ENCODE measurements around the gene ZNF69.
"Not testable (repeated sequence)": the region's sequence is repeated elsewhere in the genome, so short reads cannot be mapped to it uniquely, and the experiment has no call there.

Gene ZNF69

GRCh38 chr19:11935829-11936228 lies 48.2 kb downstream of the ZNF69 start:
- H3K4me1 ChIP-seq (ENCODE audit: control insufficient read depth, insufficient read depth, low read depth, low read length); H3K9ac ChIP-seq (ENCODE audit: low read length); H3K14ac ChIP-seq (ENCODE audit: low read length in 2 of 2); H3K4ac ChIP-seq (ENCODE audit: low read depth in 1 of 2, low read length in 2 of 2); H2BK120ac ChIP-seq (ENCODE audit: low read depth, low read length); H4K8ac ChIP-seq (ENCODE audit: low read length); H4K91ac ChIP-seq (ENCODE audit: low read length); H2BK15ac ChIP-seq (ENCODE audit: low read depth, poor library complexity, severe bottlenecking); H2AK5ac ChIP-seq (ENCODE audit: low read length, severe bottlenecking); H3K18ac ChIP-seq (ENCODE audit: low read depth in 1 of 2, low read length in 2 of 2); DNase-seq; H3K27me3 ChIP-seq (ENCODE audit: control insufficient read depth in 1 of 2, insufficient read depth in 1 of 2, low read length in 2 of 2); H2BK12ac ChIP-seq (ENCODE audit: low read length in 2 of 2); H2AFZ ChIP-seq (ENCODE audit: low read depth, low read length); H3K27ac ChIP-seq (ENCODE audit: low read length, poor library complexity, severe bottlenecking); H3K4me2 ChIP-seq (ENCODE audit: low read length, poor library complexity, severe bottlenecking); H2BK5ac ChIP-seq (ENCODE audit: low read depth, low read length, poor library complexity, severe bottlenecking); H3K23ac ChIP-seq (ENCODE audit: low read length in 2 of 2): not testable (repeated sequence)
- Histone ChIP-seq H3K4me3 (ENCODE audit: insufficient read depth in 1 of 2, low read depth in 1 of 2, low read length in 2 of 2) (peak overlapping the region in 1 of 2 experiments; percentile 24), H3K79me1 (replicated peaks; ENCODE audit: low read length, poor library complexity, severe bottlenecking) (peaks cover 11% of the 10 kb centered on the region), H3K36me3 (ENCODE audit: control insufficient read depth in 1 of 2, insufficient read depth in 2 of 2, low read depth in 1 of 2, low read length in 2 of 2) (peaks cover 7 to 27% of the 10 kb centered on the region in 2 experiments), H3K9me3 (ENCODE audit: control insufficient read depth, low read length) (peaks cover 39% of the 10 kb centered on the region)
- 95% methylated on average over 2 of the region's 3 CpGs for WGBS

- peaks cover 57% of the 10 kb centered on the region for H3K9me3 ChIP-seq (ENCODE audit: control insufficient read depth, low read length)
- not testable (repeated sequence) for H3K4me2 ChIP-seq (ENCODE audit: low read length, poor library complexity, severe bottlenecking); H3K4ac ChIP-seq (ENCODE audit: low read depth in 1 of 2, low read length in 2 of 2); H4K8ac ChIP-seq (ENCODE audit: low read length); H3K27me3 ChIP-seq (ENCODE audit: control insufficient read depth in 1 of 2, insufficient read depth in 1 of 2, low read length in 2 of 2); H2BK15ac ChIP-seq (ENCODE audit: low read depth, poor library complexity, severe bottlenecking); H3K18ac ChIP-seq (ENCODE audit: low read depth in 1 of 2, low read length in 2 of 2); H2AFZ ChIP-seq (ENCODE audit: low read depth, low read length); H4K91ac ChIP-seq (ENCODE audit: low read length); H3K14ac ChIP-seq (ENCODE audit: low read length in 2 of 2); H3K27ac ChIP-seq (ENCODE audit: low read length, poor library complexity, severe bottlenecking); H2BK5ac ChIP-seq (ENCODE audit: low read depth, low read length, poor library complexity, severe bottlenecking); H3K4me3 ChIP-seq (ENCODE audit: insufficient read depth in 1 of 2, low read depth in 1 of 2, low read length in 2 of 2); H2BK12ac ChIP-seq (ENCODE audit: low read length in 2 of 2); H2BK120ac ChIP-seq (ENCODE audit: low read depth, low read length); DNase-seq; H3K4me1 ChIP-seq (ENCODE audit: control insufficient read depth, insufficient read depth, low read depth, low read length); H2AK5ac ChIP-seq (ENCODE audit: low read length, severe bottlenecking); H3K23ac ChIP-seq (ENCODE audit: low read length in 2 of 2); H3K9ac ChIP-seq (ENCODE audit: low read length)
- WGBS, result 100% methylated on average over 1 of the region's 3 CpGs
- peaks cover 11% of the 10 kb centered on the region for H3K79me1 ChIP-seq (replicated peaks; ENCODE audit: low read length, poor library complexity, severe bottlenecking)
- peaks cover 10 to 37% of the 10 kb centered on the region in 2 experiments for H3K36me3 ChIP-seq (ENCODE audit: control insufficient read depth in 1 of 2, insufficient read depth in 2 of 2, low read depth in 1 of 2, low read length in 2 of 2)
Observed at GRCh38 chr19:11938383-11938782, 50.8 kb downstream of the ZNF69 start.

- H3K36me3 ChIP-seq (ENCODE audit: control insufficient read depth in 1 of 2, insufficient read depth in 2 of 2, low read depth in 1 of 2, low read length in 2 of 2), result peaks cover 28 to 50% of the 10 kb centered on the region in 2 experiments
- H3K4me1 ChIP-seq (ENCODE audit: control insufficient read depth, insufficient read depth, low read depth, low read length); H2BK120ac ChIP-seq (ENCODE audit: low read depth, low read length); H2AK5ac ChIP-seq (ENCODE audit: low read length, severe bottlenecking); H2BK5ac ChIP-seq (ENCODE audit: low read depth, low read length, poor library complexity, severe bottlenecking); H3K4me2 ChIP-seq (ENCODE audit: low read length, poor library complexity, severe bottlenecking); H2BK15ac ChIP-seq (ENCODE audit: low read depth, poor library complexity, severe bottlenecking); H3K14ac ChIP-seq (ENCODE audit: low read length in 2 of 2); H3K18ac ChIP-seq (ENCODE audit: low read depth in 1 of 2, low read length in 2 of 2); H3K23ac ChIP-seq (ENCODE audit: low read length in 2 of 2); H3K27me3 ChIP-seq (ENCODE audit: control insufficient read depth in 1 of 2, insufficient read depth in 1 of 2, low read length in 2 of 2); H3K27ac ChIP-seq (ENCODE audit: low read length, poor library complexity, severe bottlenecking); H3K4ac ChIP-seq (ENCODE audit: low read depth in 1 of 2, low read length in 2 of 2); H2BK12ac ChIP-seq (ENCODE audit: low read length in 2 of 2); H2AFZ ChIP-seq (ENCODE audit: low read depth, low read length); H3K9ac ChIP-seq (ENCODE audit: low read length); H4K91ac ChIP-seq (ENCODE audit: low read length); H4K8ac ChIP-seq (ENCODE audit: low read length); DNase-seq: not testable (repeated sequence)
- peak overlapping the region in 1 of 2 experiments; percentile 49 for H3K4me3 ChIP-seq (ENCODE audit: insufficient read depth in 1 of 2, low read depth in 1 of 2, low read length in 2 of 2)
- WGBS, result 99% methylated on average over 13 of the region's 29 CpGs
- H3K9me3 ChIP-seq (ENCODE audit: control insufficient read depth, low read length), result peaks cover 68% of the 10 kb centered on the region
- H3K79me1 ChIP-seq (replicated peaks; ENCODE audit: low read length, poor library complexity, severe bottlenecking), result peaks cover 31% of the 10 kb centered on the region
Observed at GRCh38 chr19:11941361-11941887, 53.8 kb downstream of the ZNF69 start.

GRCh38 chr19:11942008-11942842 lies 54.6 kb downstream of the ZNF69 start:
- no peak overlapping the region for H2AFZ ChIP-seq (ENCODE audit: low read depth, low read length)
- no peak overlapping the region for H2BK120ac ChIP-seq (ENCODE audit: low read depth, low read length)
- no peaks in the 10 kb centered on the region for H3K4me1 ChIP-seq (ENCODE audit: control insufficient read depth, insufficient read depth, low read depth, low read length)
- H3K27me3 ChIP-seq (ENCODE audit: control insufficient read depth in 1 of 2, insufficient read depth in 1 of 2, low read length in 2 of 2), result no peaks in the 10 kb centered on the region
- no peak overlapping the region for H4K91ac ChIP-seq (ENCODE audit: low read length)
- WGBS, result 96% methylated on average over 10 of the region's 10 CpGs
- H3K4me2 ChIP-seq (ENCODE audit: low read length, poor library complexity, severe bottlenecking), result no peak overlapping the region
- no peak overlapping the region for H3K4ac ChIP-seq (ENCODE audit: low read depth in 1 of 2, low read length in 2 of 2)
- no peak overlapping the region for H3K23ac ChIP-seq (ENCODE audit: low read length in 2 of 2)
- H3K9me3 ChIP-seq (ENCODE audit: control insufficient read depth, low read length), result peaks cover 72% of the 10 kb centered on the region
- no peak overlapping the region for H2BK5ac ChIP-seq (ENCODE audit: low read depth, low read length, poor library complexity, severe bottlenecking)
- H3K14ac ChIP-seq (ENCODE audit: low read length in 2 of 2), result no peak overlapping the region
- no peak overlapping the region for H2BK15ac ChIP-seq (ENCODE audit: low read depth, poor library complexity, severe bottlenecking)
- H2AK5ac ChIP-seq (ENCODE audit: low read length, severe bottlenecking), result no peak overlapping the region
- no peak overlapping the region for H3K9ac ChIP-seq (ENCODE audit: low read length)
- H3K4me3 ChIP-seq (ENCODE audit: insufficient read depth in 1 of 2, low read depth in 1 of 2, low read length in 2 of 2), result peak overlapping the region in 1 of 2 experiments; percentile 49
- H3K36me3 ChIP-seq (ENCODE audit: control insufficient read depth in 1 of 2, insufficient read depth in 2 of 2, low read depth in 1 of 2, low read length in 2 of 2), result peaks cover 36 to 56% of the 10 kb centered on the region in 2 experiments
- peaks cover 33% of the 10 kb centered on the region for H3K79me1 ChIP-seq (replicated peaks; ENCODE audit: low read length, poor library complexity, severe bottlenecking)
- H3K27ac ChIP-seq (ENCODE audit: low read length, poor library complexity, severe bottlenecking), result no peak overlapping the region
- no peak for DNase-seq
- no peak overlapping the region for H4K8ac ChIP-seq (ENCODE audit: low read length)
- no peak overlapping the region for H2BK12ac ChIP-seq (ENCODE audit: low read length in 2 of 2)
- H3K18ac ChIP-seq (ENCODE audit: low read depth in 1 of 2, low read length in 2 of 2), result no peak overlapping the region
